GM18909 (cell line): Measurements from ENCODE around the gene ADAMTSL1.

Experiments
- ATAC-seq: cut with Tn5 transposase; IDR thresholded peaks from one replicate; pipeline ENCODE4 v1.9.1; 2021; ENCODE audit warnings: mild to moderate bottlenecking; ENCODE audit not compliant: unreplicated experiment, poor library complexity

Gene ADAMTSL1

GRCh38 chr9:18796696-18797270 is 322.8 kb downstream of the ADAMTSL1 start:
- no peak for ATAC-seq

DNA sequence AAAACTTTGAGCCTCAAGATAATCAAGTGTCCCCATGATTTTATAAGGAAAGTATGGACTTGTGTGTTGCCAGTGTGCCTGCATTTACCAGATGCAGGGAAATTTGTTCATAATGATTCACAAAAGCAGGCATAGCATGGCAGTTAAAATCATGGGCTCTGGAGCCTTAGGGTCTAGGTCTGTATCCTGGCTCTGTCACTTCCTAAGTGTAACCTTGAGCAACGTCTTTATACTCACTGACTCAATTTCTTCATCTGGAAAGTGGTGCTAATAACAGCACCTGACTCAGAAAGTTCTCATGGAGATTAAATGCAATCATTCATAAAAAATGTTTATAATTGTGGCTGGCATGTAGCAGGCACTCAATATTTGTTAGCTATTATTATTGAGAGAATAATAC is 324.2 kb downstream of the ADAMTSL1 start:
- no peak for ATAC-seq

DNA sequence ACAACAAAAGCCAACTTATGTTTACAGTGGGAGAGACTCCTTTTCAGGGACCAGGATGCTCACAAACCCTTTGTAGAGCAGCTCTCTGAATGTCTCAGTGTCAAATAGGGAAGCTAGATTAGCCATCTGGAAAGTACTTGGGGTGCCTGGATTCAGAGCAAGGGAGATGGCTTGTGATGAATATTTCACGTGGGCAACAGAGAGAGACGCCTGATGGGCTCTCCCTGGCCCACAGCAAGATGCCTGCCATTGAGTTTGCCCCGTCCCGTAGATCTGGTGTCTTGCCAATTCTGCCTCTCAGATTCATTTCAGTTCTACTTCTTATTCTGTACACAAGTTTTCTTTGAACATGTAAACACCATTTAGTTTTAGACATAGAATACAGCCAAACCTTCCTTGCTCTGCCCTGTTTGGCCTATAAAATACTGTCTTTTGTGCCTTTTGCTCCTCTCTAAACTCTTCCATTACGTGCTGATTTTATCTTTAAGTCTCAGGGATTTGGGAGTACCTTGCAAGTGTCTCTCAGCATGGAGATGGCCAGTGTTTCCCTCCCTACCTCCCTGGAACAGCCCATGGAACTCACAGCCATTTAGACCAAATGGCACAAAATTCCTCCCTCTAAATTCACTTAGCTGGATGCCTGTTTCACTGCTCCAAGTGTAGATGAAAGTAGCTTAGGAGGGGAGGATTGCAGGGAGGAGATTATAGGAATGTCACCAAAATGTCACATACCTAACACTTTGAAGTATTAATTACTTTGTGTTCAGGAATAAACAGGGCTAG is 324.7 kb downstream of the ADAMTSL1 start:
- ATAC-seq: no peak

- ATAC-seq: no peak
These were observed 325.5 kb downstream of the ADAMTSL1 start for GRCh38 chr9:18799428-18799827.

- ATAC-seq: no peak
These were observed 326.6 kb downstream of the ADAMTSL1 start for GRCh38 chr9:18800579-18800978.

- no peak for ATAC-seq
These were observed 331.4 kb downstream of the ADAMTSL1 start for GRCh38 chr9:18805386-18805785.

DNA sequence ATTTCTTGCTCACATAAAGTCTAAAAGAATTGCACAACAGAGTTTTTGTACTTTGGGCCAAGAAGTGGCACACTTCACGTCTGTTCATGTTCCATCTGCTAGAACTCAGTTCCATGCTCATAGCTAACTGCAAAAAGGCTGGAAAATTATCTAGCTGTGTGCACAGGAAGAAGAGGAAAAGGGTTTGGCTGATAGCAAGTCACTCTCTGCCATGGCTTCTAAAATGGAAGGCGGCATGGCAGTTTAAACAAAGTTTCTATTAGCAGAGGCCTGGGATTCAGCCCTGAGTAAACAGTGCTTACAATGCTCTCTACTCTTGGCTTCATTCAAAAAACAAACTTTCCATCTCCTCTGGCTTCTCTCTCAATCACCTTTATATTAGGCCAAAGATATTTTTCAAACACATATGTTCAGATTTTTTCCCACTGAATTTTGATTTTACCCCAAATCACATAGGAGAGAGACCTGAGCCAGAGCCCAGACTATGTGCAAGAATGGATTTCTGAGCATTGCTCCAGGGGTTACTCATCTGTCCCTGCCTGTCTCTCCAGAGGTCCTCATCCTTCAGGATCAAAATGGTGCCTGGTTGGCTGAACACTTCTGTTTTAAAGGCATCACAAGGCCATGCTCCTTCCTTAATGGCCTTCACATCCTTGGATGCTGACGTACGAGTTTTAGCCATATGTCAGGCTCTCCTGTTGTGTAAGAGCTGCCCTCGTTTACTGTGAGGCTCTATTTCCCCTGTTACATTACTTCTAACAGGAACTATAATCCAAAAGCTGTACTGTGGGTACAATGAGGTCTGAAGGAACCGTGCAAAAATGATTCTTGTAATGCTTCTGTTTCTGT is 332.5 kb downstream of the ADAMTSL1 start:
- ATAC-seq: no peak

DNA sequence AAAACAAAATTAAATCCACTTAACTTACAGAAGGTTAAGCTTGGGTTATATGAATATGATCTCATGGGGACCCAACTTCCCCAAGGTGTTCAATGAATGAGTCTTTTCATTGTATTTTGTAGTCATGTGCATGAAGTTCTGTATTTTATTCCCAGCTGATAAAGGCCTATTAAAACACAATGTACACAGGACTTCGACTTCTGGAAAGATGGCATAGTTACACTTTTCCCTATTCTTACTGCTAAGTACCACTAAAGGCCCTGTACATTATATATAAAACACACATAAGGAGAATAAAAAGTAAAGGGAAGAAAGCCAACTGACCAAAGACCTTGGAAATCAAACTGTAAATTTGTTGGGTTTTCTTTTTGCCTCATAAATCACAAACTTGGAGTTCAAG is 336.6 kb downstream of the ADAMTSL1 start:
- no peak for ATAC-seq

DNA sequence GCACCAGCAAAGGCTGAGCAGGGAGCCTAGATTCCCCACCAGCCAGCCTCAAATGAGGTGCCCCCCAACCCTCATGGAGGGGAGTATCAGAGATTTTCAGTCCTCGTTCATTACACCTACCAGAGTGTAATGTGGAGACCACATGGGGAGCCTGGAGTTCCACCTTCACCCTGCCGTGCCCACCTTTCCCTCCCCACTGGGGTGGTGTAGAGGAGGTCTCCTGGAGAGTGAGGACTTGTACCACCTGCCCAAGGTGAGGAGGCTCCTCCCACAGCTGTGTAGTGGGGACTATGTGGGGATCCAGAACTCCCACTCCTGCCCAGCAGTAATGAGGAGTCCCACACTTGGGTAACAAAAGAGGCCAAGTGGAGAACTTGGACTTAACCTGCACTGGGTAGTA is 337.2 kb downstream of the ADAMTSL1 start:
- no peak for ATAC-seq

DNA sequence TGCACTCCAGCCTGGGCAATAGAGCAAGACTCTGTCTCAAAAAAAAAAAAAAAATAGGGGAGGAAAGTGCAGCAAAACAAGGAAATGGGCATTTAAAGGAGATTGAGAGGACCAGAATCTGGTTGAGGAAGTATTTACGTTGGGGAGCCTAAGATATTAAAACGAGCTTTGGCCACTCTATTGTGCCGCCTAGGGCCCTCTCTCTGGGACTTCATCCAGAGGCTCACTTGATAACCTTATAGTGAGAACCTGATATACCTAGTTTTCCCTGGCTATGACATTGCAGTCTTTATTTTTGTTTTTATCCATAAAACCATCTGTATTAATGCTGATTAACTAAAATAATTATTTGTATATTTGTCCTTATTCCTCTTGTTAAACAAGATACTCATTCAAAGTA is 345.5 kb downstream of the ADAMTSL1 start:
- no peak for ATAC-seq

DNA sequence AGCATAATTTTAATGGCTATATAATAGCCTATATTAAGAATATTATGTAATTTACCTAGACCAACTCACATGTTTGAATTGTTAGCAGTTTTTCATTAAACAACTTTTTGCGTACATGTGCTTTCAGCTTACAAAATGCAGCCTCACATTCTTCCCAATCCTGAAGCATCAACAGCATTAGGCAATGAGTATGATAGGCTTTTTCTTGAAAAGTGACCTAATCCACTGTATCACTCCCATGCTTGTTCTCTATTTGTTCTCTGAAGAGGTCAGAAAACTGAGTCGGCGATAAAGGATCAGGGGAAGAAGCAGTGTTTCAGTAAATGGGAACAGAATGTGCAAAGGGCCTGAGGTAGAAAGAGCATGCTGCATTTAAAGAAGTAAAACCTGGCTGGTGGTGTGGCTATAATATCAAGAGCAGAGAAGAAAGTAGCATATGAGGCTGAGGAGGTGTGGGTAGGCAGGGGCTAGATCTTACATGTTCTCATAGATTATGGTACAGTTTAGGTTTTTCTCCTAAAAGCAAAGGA is 346.7 kb downstream of the ADAMTSL1 start:
- no peak for ATAC-seq

GRCh38 chr9:18821788-18822187 is 347.8 kb downstream of the ADAMTSL1 start:
- no peak for ATAC-seq

DNA sequence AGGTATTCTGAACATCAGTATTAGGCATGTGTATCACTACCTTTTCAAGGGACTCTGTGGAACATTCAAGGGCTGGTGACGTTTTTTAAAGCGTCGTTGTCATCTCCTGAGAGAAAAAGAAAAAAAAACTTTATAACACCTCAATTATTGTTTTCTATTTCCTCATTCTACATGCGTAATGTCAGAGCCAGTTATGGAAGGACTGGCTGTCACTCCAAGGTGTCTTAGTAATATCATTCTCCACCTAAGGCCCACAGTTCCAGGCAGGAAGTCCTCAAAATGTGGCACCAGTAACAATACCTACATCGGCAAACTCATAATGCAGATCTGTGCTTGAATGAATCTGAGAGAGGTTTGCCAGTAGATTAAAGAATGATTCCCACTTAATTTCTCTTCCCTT is 348.9 kb downstream of the ADAMTSL1 start:
- no peak for ATAC-seq

DNA sequence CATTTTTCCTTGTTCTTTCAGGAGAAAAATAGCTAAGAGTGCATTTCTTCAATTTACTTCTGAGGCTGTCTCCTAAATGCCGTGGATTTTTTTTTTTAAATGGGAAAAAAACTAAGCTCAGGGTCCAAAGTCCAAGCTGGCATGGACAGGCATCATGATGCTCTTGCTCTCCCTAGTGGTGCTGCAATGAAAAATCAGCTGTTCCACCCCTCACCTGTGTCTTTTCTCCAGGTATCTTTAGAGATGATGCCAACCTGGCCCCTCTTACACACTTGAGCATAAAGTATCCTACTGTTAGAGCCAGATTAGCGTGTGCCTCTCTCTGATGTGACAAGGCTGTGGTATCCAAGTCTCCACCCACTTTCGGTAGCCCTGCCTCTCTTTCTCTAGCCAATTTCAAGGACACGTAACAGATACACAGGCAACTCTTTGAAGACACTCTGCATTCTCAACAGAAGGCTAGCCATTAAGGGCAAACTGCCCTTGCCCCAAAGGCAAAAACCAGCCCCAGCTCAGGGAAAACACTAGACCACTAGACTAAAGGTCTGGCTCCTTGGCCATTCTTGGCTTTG is 350.2 kb downstream of the ADAMTSL1 start:
- no peak for ATAC-seq

DNA sequence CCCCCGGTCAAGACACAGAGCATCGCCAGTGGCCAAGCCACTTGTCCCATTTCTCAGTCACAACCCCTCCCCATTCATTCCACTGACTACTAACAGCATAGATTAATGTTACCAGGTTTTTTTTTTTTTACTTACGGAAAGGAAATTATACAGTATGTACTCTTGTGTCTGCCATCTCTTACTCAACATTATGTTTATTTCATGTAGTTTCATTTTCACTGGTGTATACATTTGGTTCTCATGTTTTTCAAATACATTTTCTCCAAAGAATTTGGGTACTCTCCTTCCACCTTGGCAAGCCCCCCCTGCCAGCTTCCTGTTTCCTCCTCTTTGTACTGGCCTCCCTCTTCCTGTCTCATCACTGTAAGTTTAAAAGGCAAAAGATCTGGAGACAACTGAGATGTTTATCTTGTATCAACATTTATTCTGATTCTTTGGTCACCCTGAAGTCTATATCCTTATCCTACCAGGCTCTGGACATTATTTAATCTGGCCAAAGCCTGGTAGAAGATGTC is 351.8 kb downstream of the ADAMTSL1 start:
- no peak for ATAC-seq

DNA sequence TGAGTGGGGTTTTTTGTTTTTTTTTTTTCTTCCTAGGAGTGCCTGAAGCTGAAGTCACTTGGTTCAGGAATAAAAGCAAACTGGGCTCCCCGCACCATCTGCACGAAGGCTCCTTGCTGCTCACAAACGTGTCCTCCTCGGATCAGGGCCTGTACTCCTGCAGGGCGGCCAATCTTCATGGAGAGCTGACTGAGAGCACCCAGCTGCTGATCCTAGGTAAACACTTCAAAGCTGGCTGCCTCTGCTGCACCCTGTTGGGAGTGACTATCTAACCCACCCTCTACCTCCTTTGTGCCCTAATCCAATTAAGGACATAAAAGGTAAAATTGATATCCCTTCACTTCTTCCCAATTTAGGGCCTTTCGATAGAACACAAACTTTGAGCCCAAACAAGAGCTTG is 352.3 kb downstream of the ADAMTSL1 start:
- no peak for ATAC-seq

GRCh38 chr9:18829066-18829465 is 355.1 kb downstream of the ADAMTSL1 start:
- no peak for ATAC-seq

DNA sequence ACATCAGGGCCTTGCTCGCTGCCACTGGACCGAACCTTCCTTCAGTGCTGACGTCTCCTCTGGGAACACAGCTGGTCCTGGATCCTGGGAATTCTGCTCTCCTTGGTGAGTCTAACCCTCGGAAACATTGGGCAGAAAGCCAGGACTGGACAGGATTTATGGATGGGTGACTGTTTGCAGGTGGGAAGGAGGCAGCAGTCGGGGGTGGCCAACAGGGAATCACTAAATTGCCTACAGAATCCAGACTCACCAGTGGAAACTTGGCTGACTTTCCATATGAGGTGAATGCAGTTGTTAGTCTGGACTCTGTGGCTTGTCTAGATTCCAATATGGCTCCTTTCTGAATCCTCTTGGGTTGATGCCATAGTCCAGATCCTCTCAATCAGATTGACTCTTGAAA is 355.9 kb downstream of the ADAMTSL1 start:
- no peak for ATAC-seq

- ATAC-seq: no peak
These were observed 360.9 kb downstream of the ADAMTSL1 start for GRCh38 chr9:18834740-18835361.

- no peak for ATAC-seq
These were observed 363.4 kb downstream of the ADAMTSL1 start for GRCh38 chr9:18837402-18837801.
